Measurements from ENCODE around the gene ATPAF1.
"Not testable (repeated sequence)": the region's sequence is repeated elsewhere in the genome, so short reads cannot be mapped to it uniquely, and the experiment has no call there.

ATPAF1 gene

DNA sequence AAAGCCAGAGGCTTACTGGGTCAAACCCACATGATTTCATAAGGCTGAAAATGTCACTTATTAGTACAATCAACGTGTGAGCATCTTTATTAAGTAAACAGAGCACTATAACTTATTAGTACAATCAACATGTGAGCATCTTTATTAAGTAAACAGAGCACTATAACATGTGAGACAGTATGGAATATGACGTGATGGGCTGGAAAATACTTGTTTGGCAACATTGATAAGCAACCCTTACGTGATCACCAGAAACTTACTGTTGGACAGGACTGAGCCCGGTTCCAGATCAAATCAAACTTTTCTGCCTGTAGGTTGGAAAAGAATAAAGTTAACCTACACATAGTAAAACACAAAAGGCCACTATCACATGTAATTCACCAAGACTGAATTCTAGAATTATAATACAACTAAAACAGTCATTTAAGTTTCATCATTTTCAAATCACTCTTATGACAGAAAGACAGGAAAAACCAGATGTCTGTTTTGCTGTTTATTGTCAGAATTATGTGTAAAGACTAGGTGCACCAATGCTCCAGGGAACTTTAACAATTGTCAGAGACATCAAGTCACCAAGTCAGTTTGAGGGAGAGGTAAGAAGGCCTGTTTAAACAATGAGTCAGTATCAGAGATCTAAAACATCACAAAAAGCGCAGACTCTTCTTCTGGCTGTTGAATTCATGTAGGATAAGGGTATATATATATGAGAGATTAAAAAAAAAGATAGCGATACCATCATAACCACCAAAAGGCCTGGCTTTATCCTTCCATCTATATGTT lies 15.7 kb downstream of the ATPAF1 start:
- TF ChIP-seq, protein P1, sequence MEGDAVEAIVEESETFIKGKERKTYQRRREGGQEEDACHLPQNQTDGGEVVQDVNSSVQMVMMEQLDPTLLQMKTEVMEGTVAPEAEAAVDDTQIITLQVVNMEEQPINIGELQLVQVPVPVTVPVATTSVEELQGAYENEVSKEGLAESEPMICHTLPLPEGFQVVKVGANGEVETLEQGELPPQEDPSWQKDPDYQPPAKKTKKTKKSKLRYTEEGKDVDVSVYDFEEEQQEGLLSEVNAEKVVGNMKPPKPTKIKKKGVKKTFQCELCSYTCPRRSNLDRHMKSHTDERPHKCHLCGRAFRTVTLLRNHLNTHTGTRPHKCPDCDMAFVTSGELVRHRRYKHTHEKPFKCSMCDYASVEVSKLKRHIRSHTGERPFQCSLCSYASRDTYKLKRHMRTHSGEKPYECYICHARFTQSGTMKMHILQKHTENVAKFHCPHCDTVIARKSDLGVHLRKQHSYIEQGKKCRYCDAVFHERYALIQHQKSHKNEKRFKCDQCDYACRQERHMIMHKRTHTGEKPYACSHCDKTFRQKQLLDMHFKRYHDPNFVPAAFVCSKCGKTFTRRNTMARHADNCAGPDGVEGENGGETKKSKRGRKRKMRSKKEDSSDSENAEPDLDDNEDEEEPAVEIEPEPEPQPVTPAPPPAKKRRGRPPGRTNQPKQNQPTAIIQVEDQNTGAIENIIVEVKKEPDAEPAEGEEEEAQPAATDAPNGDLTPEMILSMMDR (IDR thresholded peaks at IDR 0.05; ENCODE audit: low read depth, low read length), result no peak
- no peak for DNase-seq
- peaks cover 13% of the 10 kb centered on the region for H3K36me3 ChIP-seq
- no peaks in the 10 kb centered on the region for H3K27me3 ChIP-seq (ENCODE audit: insufficient read depth, low read depth, severe bottlenecking)
- no peak overlapping the region for H3K27ac ChIP-seq
- no peak overlapping the region for H3K4me3 ChIP-seq (ENCODE audit: low read depth, low read length)
- H3K9me3 ChIP-seq (ENCODE audit: severe bottlenecking), result peaks cover 6% of the 10 kb centered on the region

DNA sequence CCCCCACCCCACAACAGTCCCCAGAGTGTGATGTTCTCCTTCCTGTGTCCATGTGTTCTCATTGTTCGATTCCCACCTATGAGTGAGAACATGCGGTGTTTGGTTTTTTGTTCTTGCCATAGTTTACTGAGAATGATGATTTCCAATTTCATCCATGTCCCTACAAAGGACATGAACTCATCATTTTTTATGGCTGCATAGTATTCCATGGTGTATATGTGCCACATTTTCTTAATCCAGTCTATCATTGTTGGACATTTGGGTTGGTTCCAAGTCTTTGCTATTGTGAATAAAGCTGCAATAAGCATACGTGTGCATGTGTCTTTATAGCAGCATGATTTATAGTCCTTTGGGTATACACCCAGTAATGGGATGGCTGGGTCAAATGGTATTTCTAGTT lies 17.0 kb downstream of the ATPAF1 start:
- H3K9me3 ChIP-seq (ENCODE audit: severe bottlenecking); H3K4me3 ChIP-seq (ENCODE audit: low read depth, low read length); H3K27ac ChIP-seq; DNase-seq; H3K27me3 ChIP-seq (ENCODE audit: insufficient read depth, low read depth, severe bottlenecking): not testable (repeated sequence)
- peaks cover 11% of the 10 kb centered on the region for H3K36me3 ChIP-seq

DNA sequence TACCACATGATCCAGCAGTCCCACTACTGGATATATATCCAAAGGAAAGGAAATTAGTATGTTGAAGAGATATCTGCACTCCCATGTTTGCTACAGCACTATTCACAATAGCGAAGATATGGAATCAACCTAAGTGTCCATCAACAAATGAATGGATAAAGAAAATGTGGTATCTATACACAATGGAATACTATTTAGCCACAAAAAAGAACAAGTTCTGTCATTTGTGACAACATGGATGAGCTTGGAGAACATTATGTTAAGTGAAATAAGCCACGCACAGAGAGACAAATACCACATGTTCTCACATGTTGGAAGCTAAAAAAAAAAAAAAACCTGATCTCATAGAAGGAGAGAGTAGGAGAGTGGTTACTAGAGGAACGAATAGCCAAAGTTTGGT lies 17.7 kb downstream of the ATPAF1 start:
- Histone ChIP-seq H3K27me3 (ENCODE audit: insufficient read depth, low read depth, severe bottlenecking) (no peaks in the 10 kb centered on the region), H3K36me3 (peaks cover 8% of the 10 kb centered on the region), H3K27ac (no peak overlapping the region), H3K4me3 (ENCODE audit: low read depth, low read length) (no peak overlapping the region), H3K9me3 (ENCODE audit: severe bottlenecking) (peaks cover 6% of the 10 kb centered on the region)
- TF ChIP-seq, protein P1 (IDR thresholded peaks at IDR 0.05; ENCODE audit: low read depth, low read length), result no peak
- DNase-seq, result no peak

DNA sequence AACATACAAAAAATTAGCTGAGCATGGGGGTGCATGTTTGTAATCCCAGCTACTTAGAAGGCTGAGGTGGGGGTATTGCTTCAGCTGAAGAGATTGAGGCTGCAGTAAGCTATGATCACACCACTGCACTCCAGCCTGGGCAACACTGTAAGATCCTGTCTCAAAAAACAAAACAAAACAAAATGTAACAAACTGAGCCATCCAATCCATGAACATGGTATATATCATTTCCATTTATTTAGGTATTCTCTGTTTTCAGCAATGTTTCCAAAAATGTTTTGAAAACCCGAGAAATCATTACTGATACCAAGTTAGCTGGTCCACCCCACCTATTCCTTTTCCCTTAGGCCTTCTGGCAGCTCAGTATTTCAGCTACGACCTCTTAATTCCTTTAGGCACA lies 18.4 kb downstream of the ATPAF1 start:
- Histone ChIP-seq H3K9me3 (ENCODE audit: severe bottlenecking) (peaks cover 6% of the 10 kb centered on the region), H3K36me3 (peaks cover 8% of the 10 kb centered on the region), H3K4me3 (ENCODE audit: low read depth, low read length) (no peak overlapping the region), H3K27me3 (ENCODE audit: insufficient read depth, low read depth, severe bottlenecking) (no peaks in the 10 kb centered on the region), H3K27ac (no peak overlapping the region)
- no peak for DNase-seq
- TF ChIP-seq, protein P1 (IDR thresholded peaks at IDR 0.05; ENCODE audit: low read depth, low read length), result no peak

DNA sequence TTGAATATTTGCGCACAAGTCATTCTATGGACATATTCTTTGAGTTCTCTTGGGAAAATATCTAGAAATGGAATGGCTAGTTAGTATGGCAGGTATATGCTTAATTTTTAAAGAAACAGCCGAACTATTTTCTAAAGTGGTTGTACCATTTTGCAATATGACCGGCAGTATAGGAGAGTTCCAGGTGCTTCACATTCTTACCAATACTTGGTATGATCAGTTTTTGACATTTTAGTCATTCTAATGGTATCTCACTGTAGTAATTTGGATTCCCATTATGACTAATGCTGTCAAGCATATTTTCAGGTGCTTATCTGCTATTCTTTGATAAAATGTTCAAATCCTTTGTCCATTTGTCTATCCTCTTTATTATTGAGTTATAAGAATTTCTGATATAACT lies 20.6 kb downstream of the ATPAF1 start:
- TF ChIP-seq, protein P1 (IDR thresholded peaks at IDR 0.05; ENCODE audit: low read depth, low read length), result no peak
- Histone ChIP-seq H3K36me3 (peaks cover 8% of the 10 kb centered on the region), H3K9me3 (ENCODE audit: severe bottlenecking) (peaks cover 6% of the 10 kb centered on the region), H3K27ac (no peak overlapping the region), H3K4me3 (ENCODE audit: low read depth, low read length) (no peak overlapping the region), H3K27me3 (ENCODE audit: insufficient read depth, low read depth, severe bottlenecking) (no peaks in the 10 kb centered on the region)
- no peak for DNase-seq

DNA sequence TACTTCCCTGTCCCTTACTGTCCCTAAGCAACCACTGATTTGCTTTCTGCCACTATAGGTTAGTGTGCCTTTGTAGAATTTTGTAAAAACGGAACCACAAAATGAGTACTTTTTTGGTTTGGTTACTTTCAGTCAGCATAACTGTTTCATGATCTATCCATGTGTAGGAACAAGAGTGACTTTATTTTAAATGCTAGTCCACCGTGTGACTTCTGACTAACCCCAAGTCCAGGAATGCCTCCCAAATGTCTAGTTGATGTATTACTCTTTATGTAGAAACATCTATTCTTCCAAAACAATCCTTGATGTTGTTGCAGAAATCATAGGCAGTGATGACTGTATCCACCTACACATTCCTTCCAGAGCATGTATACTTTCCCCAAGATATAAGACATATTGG lies 21.3 kb downstream of the ATPAF1 start:
- Histone ChIP-seq H3K36me3 (peaks cover 8% of the 10 kb centered on the region), H3K27me3 (ENCODE audit: insufficient read depth, low read depth, severe bottlenecking) (no peaks in the 10 kb centered on the region), H3K4me3 (ENCODE audit: low read depth, low read length) (no peak overlapping the region), H3K9me3 (ENCODE audit: severe bottlenecking) (peaks cover 6% of the 10 kb centered on the region), H3K27ac (no peak overlapping the region)
- TF ChIP-seq, protein P1 (IDR thresholded peaks at IDR 0.05; ENCODE audit: low read depth, low read length), result no peak
- no peak for DNase-seq
